NB4 (cell line): ENCODE results near the gene MPHOSPH6.

Experiments used
- DNase-seq: peaks from one replicate; pipeline ENCODE4 v3.0.0; 2010; ENCODE audit warnings: low read depth
- H3K4me3 ChIP-seq: one replicate; pipeline ENCODE4 v1.5.1; 2011; ENCODE audit warnings: mild to moderate bottlenecking, low read depth, low read length, moderate library complexity
- CTCF ChIP-seq: IDR thresholded peaks from one replicate; pipeline ENCODE4 v1.5.1; 2012; ENCODE audit warnings: low read depth, low read length
- MAX ChIP-seq: IDR thresholded peaks from 2 replicates; pipeline ENCODE4 v1.6.1; 2011; ENCODE audit warnings: low read depth, low read length
- MYC ChIP-seq: IDR thresholded peaks from 2 replicates; pipeline ENCODE4 v1.6.1; 2011; ENCODE audit warnings: low read depth, low read length
- POLR2A ChIP-seq: IDR thresholded peaks from 2 replicates; pipeline ENCODE4 v1.6.1; 2011; ENCODE audit warnings: mild to moderate bottlenecking; ENCODE audit not compliant: insufficient read length; ENCODE audit errors: extremely low read depth

MPHOSPH6 gene

GRCh38 chr16:82133798-82134197, 36.2 kb downstream of the MPHOSPH6 start:
- H3K4me3 ChIP-seq, result no peak overlapping the region
- no peak for TF ChIP-seq POLR2A
- TF ChIP-seq MAX, result no peak
- no peak for DNase-seq

GRCh38 chr16:82129881-82130280, 40.1 kb downstream of the MPHOSPH6 start:
- no peak overlapping the region for H3K4me3 ChIP-seq
- TF ChIP-seq MAX (no peak), MYC (no peak), POLR2A (no peak), CTCF (no peak)
- DNase-seq, result no peak

- no peak overlapping the region for H3K4me3 ChIP-seq
- DNase-seq, result no peak
- TF ChIP-seq MYC (no peak), MAX (no peak), CTCF (no peak), POLR2A (no peak)
These were observed 45.4 kb downstream of the MPHOSPH6 start for GRCh38 chr16:82124651-82125050.

- TF ChIP-seq POLR2A, result no peak
- no peak for TF ChIP-seq CTCF
- no peak for TF ChIP-seq MYC
- TF ChIP-seq MAX, result no peak
- no peak overlapping the region for H3K4me3 ChIP-seq
- no peak for DNase-seq
These were observed 50.6 kb downstream of the MPHOSPH6 start for GRCh38 chr16:82119405-82119804.

- TF ChIP-seq MYC, result no peak
- TF ChIP-seq POLR2A, result no peak
- TF ChIP-seq MAX, result no peak
- TF ChIP-seq CTCF, result no peak
- no peak for DNase-seq
- H3K4me3 ChIP-seq, result no peak overlapping the region
These were observed 51.3 kb downstream of the MPHOSPH6 start for GRCh38 chr16:82118749-82119148.

GRCh38 chr16:82116535-82116934, 53.5 kb downstream of the MPHOSPH6 start:
- no peak for TF ChIP-seq POLR2A
- TF ChIP-seq MAX, result no peak
- H3K4me3 ChIP-seq, result no peak overlapping the region
- DNase-seq, result no peak

GRCh38 chr16:82113741-82114140, 56.3 kb downstream of the MPHOSPH6 start:
- no peak for DNase-seq
- TF ChIP-seq CTCF (no peak), POLR2A (no peak), MYC (no peak), MAX (no peak)

More at GRCh38 chr16:82113741-82114140, 56.3 kb downstream of the MPHOSPH6 start:
- H3K4me3 ChIP-seq, result no peak overlapping the region
